ENCODE data around the gene ZSCAN10.

- TF ChIP-seq EZH2phosphoT487 (IDR thresholded peaks at IDR 0.05; ENCODE audit: unreplicated experiment) (no peak), POLR2AphosphoS5 (IDR thresholded peaks at IDR 0.05; ENCODE audit: low read depth) (no peak), CTCF (conservative IDR thresholded peaks at IDR 0.05; ENCODE audit: low read depth in 2 of 2) (no peak), EZH2 (IDR thresholded peaks at IDR 0.05; ENCODE audit: low read depth, unreplicated experiment) (no peak), REST (IDR thresholded peaks at IDR 0.05; ENCODE audit: unreplicated experiment) (no peak), NANOG (IDR thresholded peaks at IDR 0.05; ENCODE audit: borderline replicate concordance) (no peak), ETS1 (IDR thresholded peaks at IDR 0.05) (no peak)
Observed at GRCh38 chr16:3076577-3076976, 22.5 kb downstream of the ZSCAN10 start.

Measured in GM23338 (cell line).